ENCODE results near the gene OR5H15. TPM values are rescaled to one million over a fixed set of nuclear protein-coding genes. Genes with fewer than 3 reads are reported as not detected.
"Not testable (repeated sequence)": the region's sequence is repeated elsewhere in the genome, so short reads cannot be mapped to it uniquely, and the experiment has no call there.

OR5H15 gene
- not detected for total RNA-seq
- polyA plus RNA-seq (2013, experiment 1 of 2), result not detected
- polyA plus RNA-seq (2013, experiment 2 of 2), result not detected
- 0 reads per million in 172 experiments for total RNA-seq

GRCh38 chr3:98166396-98166795, at the start of gene OR5H15:
Gene OR5H15, plus strand, starts transcription at chr3:98166696. Its CDS starts 2,004 bp downstream, at chr3:98168700.
- H3K9me3 Mint-ChIP-seq, result peaks cover under 1% of the 10 kb centered on the region
- Histone ChIP-seq H3K4me1 (ENCODE audit: insufficient read depth, low read length) (no peaks in the 10 kb centered on the region), H3K27ac (ENCODE audit: low read depth in 1 of 2, low read length in 2 of 2) (no peak within 1 kb of the TSS), H3K36me3 (ENCODE audit: insufficient read depth, low read length) (no peaks in the 10 kb centered on the region), H3K9me3 (ENCODE audit: control insufficient read depth in 1 of 2, insufficient read depth in 1 of 2, low read length in 2 of 2) (no peaks in the 10 kb centered on the region), H3K27me3 (ENCODE audit: control insufficient read depth in 1 of 2, insufficient read depth in 2 of 2, low read length in 2 of 2) (no peaks in the 10 kb centered on the region), H3K4me3 (ENCODE audit: low read length) (no peak within 1 kb of the TSS)
- no peaks in the 10 kb centered on the region for H3K36me3 Mint-ChIP-seq (ENCODE audit: low read depth)
- ChIA-PET CTCF (no interaction called here), POLR2A (no interaction called here)
- TF ChIP-seq CTCF (IDR thresholded peaks at IDR 0.05), result no peak
- no peak within 1 kb of the TSS for H3K27ac Mint-ChIP-seq
- no peaks in the 10 kb centered on the region for H3K4me1 Mint-ChIP-seq (ENCODE audit: low read depth)
- ATAC-seq (ENCODE audit: poor library complexity) (no peak), DNase-seq (no peak)
- intact Hi-C loops (cut with DNase I, micrococcal nuclease), result no loop called here
- no peak within 1 kb of the TSS for H3K4me3 Mint-ChIP-seq
- peaks cover 7% of the 10 kb centered on the region for H3K27me3 Mint-ChIP-seq

DNA sequence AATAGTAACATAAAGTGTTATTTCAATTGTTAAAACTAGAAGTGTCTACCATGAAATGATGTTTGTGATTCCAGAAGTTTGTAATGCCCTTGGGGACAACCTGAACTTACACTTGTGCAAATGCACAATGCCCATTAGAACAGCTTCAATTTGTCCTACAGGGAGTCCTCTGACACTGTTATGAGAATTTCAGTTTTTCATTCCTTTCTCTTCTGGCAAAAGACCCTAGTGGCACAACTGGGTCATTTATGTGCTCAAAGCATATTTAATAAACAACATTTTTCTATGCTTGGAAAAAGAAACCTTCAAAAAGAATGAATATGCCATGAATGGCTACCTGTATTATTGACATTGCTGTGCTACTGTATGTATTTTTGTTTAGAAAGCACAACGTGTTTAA, 36.1 kb upstream of the OR5H15 start, which contains the start of gene OR5H1:
Gene OR5H1, plus strand, starts transcription at position 301 of the 400 bp plus-strand sequence. CDS start 1,977 bp downstream, outside the sequence.
- TF ChIP-seq CTCF (IDR thresholded peaks at IDR 0.05), result no peak
- no peaks in the 10 kb centered on the region for H3K9me3 ChIP-seq (ENCODE audit: control insufficient read depth in 1 of 2, insufficient read depth in 1 of 2, low read length in 2 of 2)
- H3K4me1 Mint-ChIP-seq (ENCODE audit: low read depth), result no peaks in the 10 kb centered on the region
- no peaks in the 10 kb centered on the region for H3K27me3 ChIP-seq (ENCODE audit: control insufficient read depth in 1 of 2, insufficient read depth in 2 of 2, low read length in 2 of 2)
- no peaks in the 10 kb centered on the region for H3K4me1 ChIP-seq (ENCODE audit: insufficient read depth, low read length)
- no peaks in the 10 kb centered on the region for H3K36me3 Mint-ChIP-seq (ENCODE audit: low read depth)
- intact Hi-C loops (cut with DNase I, micrococcal nuclease), result no loop called here
- ChIA-PET CTCF (no interaction called here), POLR2A (no interaction called here)
- H3K27ac ChIP-seq (ENCODE audit: low read depth in 1 of 2, low read length in 2 of 2), result no peak within 1 kb of the TSS
- no peak within 1 kb of the TSS for H3K4me3 Mint-ChIP-seq
- H3K27me3 Mint-ChIP-seq, result no peaks in the 10 kb centered on the region
- H3K4me3 ChIP-seq (ENCODE audit: low read length), result no peak within 1 kb of the TSS
- no peaks in the 10 kb centered on the region for H3K9me3 Mint-ChIP-seq
- H3K27ac Mint-ChIP-seq, result no peak within 1 kb of the TSS
- no peaks in the 10 kb centered on the region for H3K36me3 ChIP-seq (ENCODE audit: insufficient read depth, low read length)
- ATAC-seq (ENCODE audit: poor library complexity) (no peak), DNase-seq (no peak)

GRCh38 chr3:98136631-98137030, 29.9 kb upstream of the OR5H15 start:
- ChIA-PET POLR2A (no interaction called here), CTCF (no interaction called here)
- Histone ChIP-seq H3K4me3 (ENCODE audit: low read length) (no peak overlapping the region), H3K4me1 (ENCODE audit: insufficient read depth, low read length) (no peaks in the 10 kb centered on the region), H3K36me3 (ENCODE audit: insufficient read depth, low read length) (no peaks in the 10 kb centered on the region), H3K27me3 (ENCODE audit: control insufficient read depth in 1 of 2, insufficient read depth in 2 of 2, low read length in 2 of 2) (no peaks in the 10 kb centered on the region), H3K9me3 (ENCODE audit: control insufficient read depth in 1 of 2, insufficient read depth in 1 of 2, low read length in 2 of 2) (no peaks in the 10 kb centered on the region), H3K27ac (ENCODE audit: low read depth in 1 of 2, low read length in 2 of 2) (no peak overlapping the region)
- no peaks in the 10 kb centered on the region for H3K36me3 Mint-ChIP-seq (ENCODE audit: low read depth)
- no peak overlapping the region for H3K27ac Mint-ChIP-seq
- no peak for TF ChIP-seq CTCF (IDR thresholded peaks at IDR 0.05)
- DNase-seq (no peak), ATAC-seq (ENCODE audit: poor library complexity) (no peak)
- peaks cover 7% of the 10 kb centered on the region for H3K27me3 Mint-ChIP-seq
- intact Hi-C loops (cut with DNase I, micrococcal nuclease), result no loop called here
- no peak overlapping the region for H3K4me3 Mint-ChIP-seq
- no peaks in the 10 kb centered on the region for H3K9me3 Mint-ChIP-seq
- no peaks in the 10 kb centered on the region for H3K4me1 Mint-ChIP-seq (ENCODE audit: low read depth)

DNA sequence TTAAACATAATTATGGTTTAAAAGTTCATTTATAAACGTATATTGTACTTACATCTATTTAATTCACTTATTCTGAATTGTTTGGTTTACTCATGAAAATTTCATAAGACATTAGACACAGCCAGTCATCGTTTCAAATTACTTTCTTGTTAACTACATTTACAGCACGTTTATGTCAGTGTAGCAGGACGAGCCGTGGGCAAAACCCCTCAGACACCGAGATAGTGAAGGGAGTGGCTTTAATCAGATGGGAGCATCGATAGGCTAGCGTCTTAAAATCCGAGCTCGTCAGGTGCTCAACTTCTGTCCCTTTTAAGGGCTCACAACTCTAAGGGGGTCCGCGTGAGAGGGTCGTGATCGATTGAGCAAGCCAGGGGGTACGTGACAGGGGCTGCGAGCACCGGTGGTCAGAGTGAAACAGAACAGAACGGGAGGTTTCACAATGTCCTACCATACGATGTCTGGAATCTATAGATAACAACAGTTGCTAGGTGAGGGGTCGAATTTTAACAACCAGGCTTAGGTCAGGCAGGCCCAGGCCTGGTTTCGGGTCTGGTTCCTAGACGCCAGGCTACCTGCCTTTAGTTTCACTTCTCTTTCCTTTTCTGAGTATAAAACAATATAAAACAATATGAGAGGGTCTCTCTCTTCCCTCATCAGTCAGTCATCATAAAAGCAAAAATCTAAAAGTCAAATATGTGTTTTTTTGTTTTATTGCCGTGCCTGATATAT, 28.5 kb upstream of the OR5H15 start:
- H3K27ac Mint-ChIP-seq; ATAC-seq (ENCODE audit: poor library complexity); H3K4me1 Mint-ChIP-seq (ENCODE audit: low read depth); POLR2A ChIA-PET; H3K36me3 ChIP-seq (ENCODE audit: insufficient read depth, low read length); H3K27me3 Mint-ChIP-seq; CTCF ChIA-PET; H3K27me3 ChIP-seq (ENCODE audit: control insufficient read depth in 1 of 2, insufficient read depth in 2 of 2, low read length in 2 of 2); H3K27ac ChIP-seq (ENCODE audit: low read depth in 1 of 2, low read length in 2 of 2); H3K9me3 Mint-ChIP-seq; H3K4me3 ChIP-seq (ENCODE audit: low read length); H3K4me1 ChIP-seq (ENCODE audit: insufficient read depth, low read length); H3K4me3 Mint-ChIP-seq; H3K9me3 ChIP-seq (ENCODE audit: control insufficient read depth in 1 of 2, insufficient read depth in 1 of 2, low read length in 2 of 2); H3K36me3 Mint-ChIP-seq (ENCODE audit: low read depth); intact Hi-C loops (cut with DNase I, micrococcal nuclease); DNase-seq: not testable (repeated sequence)
